Neural cell (in vitro differentiated cells): ENCODE results near the gene SVEP1. TPM values are rescaled to one million over a fixed set of nuclear protein-coding genes. Genes with fewer than 3 reads are reported as not detected.

Source experiments
- H2AFZ ChIP-seq: fragments of 200-600, 300-800 bp; sonication (generic), shearing (Covaris generic); 2 replicates; pipeline ENCODE4 v1.6.0; 2014; ENCODE audit warnings: low read depth, mild to moderate bottlenecking, antibody characterized with exemption, low read length, moderate library complexity
- H3F3A ChIP-seq: fragments of 200-600 bp; shearing (Covaris generic); 2 replicates; pipeline ENCODE4 v1.6.1; 2016; ENCODE audit warnings: mild to moderate bottlenecking, moderate library complexity, mixed read lengths, antibody characterized with exemption, low read length; ENCODE audit not compliant: insufficient read depth, poor library complexity, severe bottlenecking
- H3K27ac ChIP-seq: fragments of 200-600, 300-800 bp; sonication (generic), shearing (Covaris generic); 2 replicates; pipeline ENCODE4 v1.5.1; 2014; ENCODE audit warnings: mild to moderate bottlenecking, low read length, moderate library complexity
- H3K27me3 ChIP-seq: fragments of 300-800, 200-600 bp; sonication (generic), shearing (Covaris generic); 2 replicates; pipeline ENCODE4 v1.6.0; 2014; ENCODE audit warnings: mild to moderate bottlenecking, low read depth, low read length, moderate library complexity; ENCODE audit not compliant: insufficient read depth
- H3K36me3 ChIP-seq: fragments of 300-800, 200-600 bp; sonication (generic), shearing (Covaris generic); 2 replicates; pipeline ENCODE4 v1.5.1; 2014; ENCODE audit warnings: mild to moderate bottlenecking, antibody characterized with exemption, low read length, moderate library complexity; ENCODE audit not compliant: insufficient read depth
- H3K4me2 ChIP-seq: fragments of 300-800, 200-600 bp; sonication (generic), shearing (Covaris generic); 2 replicates; pipeline ENCODE4 v1.6.0; 2014; ENCODE audit warnings: mild to moderate bottlenecking, low read length
- H3K4me3 ChIP-seq: fragments of 300-800, 200-600 bp; sonication (generic), shearing (Covaris generic); 2 replicates; pipeline ENCODE4 v1.5.1; 2014; ENCODE audit warnings: mild to moderate bottlenecking, low read length, moderate library complexity
- H3K79me2 ChIP-seq: fragments of 200-600 bp; shearing (Covaris generic); replicated peaks from 2 replicates; pipeline ENCODE4 v1.6.0; 2014; ENCODE audit warnings: mild to moderate bottlenecking, low read length, moderate library complexity; ENCODE audit not compliant: insufficient read depth
- H3K9ac ChIP-seq: fragments of 300-800, 200-600 bp; sonication (generic), shearing (Covaris generic); 2 replicates; pipeline ENCODE4 v1.6.1; 2016; ENCODE audit warnings: mild to moderate bottlenecking, low read length, mixed read lengths
- H3K9me2 ChIP-seq: fragments of 200-600 bp; shearing (Covaris generic); 2 replicates; pipeline ENCODE4 v1.6.1; 2016; ENCODE audit warnings: mild to moderate bottlenecking, low read length, mixed read lengths; ENCODE audit not compliant: insufficient read depth
- H3K9me3 ChIP-seq: fragments of 200-600, 300-800 bp; sonication (generic), shearing (Covaris generic); 2 replicates; pipeline ENCODE4 v1.6.1; 2016; ENCODE audit warnings: mild to moderate bottlenecking, mixed run types, low read length, moderate library complexity, mixed read lengths
- H4K20me1 ChIP-seq: fragments of 200-600 bp; shearing (Covaris generic); 2 replicates; pipeline ENCODE4 v1.6.1; 2016; ENCODE audit warnings: mild to moderate bottlenecking, mixed run types; ENCODE audit not compliant: insufficient read depth
- CTCF ChIP-seq: fragments of 450-650 bp; IDR thresholded peaks from 2 replicates; pipeline ENCODE4 v1.5.1; 2014; ENCODE audit warnings: antibody characterized with exemption, mild to moderate bottlenecking, moderate library complexity; ENCODE audit not compliant: poor library complexity, severe bottlenecking
- EP300 ChIP-seq: fragments of 450-650 bp; conservative IDR thresholded peaks from 2 replicates; pipeline ENCODE4 v1.6.1; 2014; ENCODE audit warnings: antibody characterized with exemption, mild to moderate bottlenecking, moderate library complexity; ENCODE audit not compliant: poor library complexity, severe bottlenecking
- EZH2 ChIP-seq: fragments of 200-600, 300-800 bp; shearing (Covaris generic), sonication (generic); IDR thresholded peaks from 2 replicates; pipeline ENCODE4 v1.6.1; 2014; ENCODE audit warnings: antibody characterized with exemption, low read length, borderline replicate concordance, mild to moderate bottlenecking; ENCODE audit not compliant: insufficient read depth, poor library complexity, severe bottlenecking
- MXI1 ChIP-seq: fragments of 450-650 bp; conservative IDR thresholded peaks from 2 replicates; pipeline ENCODE4 v1.6.1; 2014; ENCODE audit warnings: antibody characterized with exemption, mild to moderate bottlenecking; ENCODE audit not compliant: poor library complexity, severe bottlenecking
- POLR2AphosphoS5 ChIP-seq: IDR thresholded peaks from 2 replicates; pipeline ENCODE4 v1.6.1; 2012
- RAD21 ChIP-seq: fragments of 450-650 bp; conservative IDR thresholded peaks from 2 replicates; pipeline ENCODE4 v1.6.1; 2014; ENCODE audit warnings: antibody characterized with exemption, mild to moderate bottlenecking, moderate library complexity
- REST ChIP-seq: IDR thresholded peaks from 2 replicates; pipeline ENCODE4 v1.6.1; 2012; ENCODE audit warnings: borderline replicate concordance
- SMC3 ChIP-seq: fragments of 450-650 bp; conservative IDR thresholded peaks from 2 replicates; pipeline ENCODE4 v1.6.1; 2014; ENCODE audit warnings: antibody characterized with exemption, mild to moderate bottlenecking, moderate library complexity; ENCODE audit not compliant: poor library complexity
- TAF1 ChIP-seq: IDR thresholded peaks from 2 replicates; pipeline ENCODE4 v1.6.1; 2012; ENCODE audit warnings: low read depth
- polyA plus RNA-seq: library from polyadenylated mRNA; depleted of rRNA; stranded (reverse); fragments of >200 nt; gene quantifications from 2 replicates; pipeline ENCODE4 v1.2.3, GENCODE V29; 2014

SVEP1 gene
- polyA plus RNA-seq, 1 donor from 2014 or later, result 0.10 TPM

- H3K4me3 ChIP-seq, result no peak overlapping the region
- no peaks in the 10 kb centered on the region for H3K27me3 ChIP-seq
- H4K20me1 ChIP-seq, result no peaks in the 10 kb centered on the region
- H3K9ac ChIP-seq, result no peak overlapping the region
- no peak overlapping the region for H3K27ac ChIP-seq
- H3K9me2 ChIP-seq, result no peaks in the 10 kb centered on the region
- no peaks in the 10 kb centered on the region for H3K9me3 ChIP-seq
- TF ChIP-seq EP300 (no peak), POLR2AphosphoS5 (no peak), EZH2 (no peak), MXI1 (no peak), RAD21 (no peak), CTCF (no peak), REST (no peak), SMC3 (no peak), TAF1 (no peak)
- no peak overlapping the region for H2AFZ ChIP-seq
- H3K79me2 ChIP-seq, result no peaks in the 10 kb centered on the region
- H3K36me3 ChIP-seq, result no peaks in the 10 kb centered on the region
- no peaks in the 10 kb centered on the region for H3F3A ChIP-seq
- no peak overlapping the region for H3K4me2 ChIP-seq
These were observed 168.6 kb downstream of the SVEP1 start for GRCh38 chr9:110410961-110411360.

GRCh38 chr9:110408598-110408997 is 170.9 kb downstream of the SVEP1 start:
- no peaks in the 10 kb centered on the region for H3K9me3 ChIP-seq
- no peaks in the 10 kb centered on the region for H4K20me1 ChIP-seq
- H3K79me2 ChIP-seq, result no peaks in the 10 kb centered on the region
- no peaks in the 10 kb centered on the region for H3K27me3 ChIP-seq
- H3K4me3 ChIP-seq, result no peak overlapping the region
- no peak overlapping the region for H2AFZ ChIP-seq
- no peak for TF ChIP-seq REST
- TF ChIP-seq EZH2, result no peak
- H3K27ac ChIP-seq, result no peak overlapping the region
- H3F3A ChIP-seq, result no peaks in the 10 kb centered on the region
- no peak overlapping the region for H3K9ac ChIP-seq
- no peaks in the 10 kb centered on the region for H3K36me3 ChIP-seq
- no peaks in the 10 kb centered on the region for H3K9me2 ChIP-seq
- H3K4me2 ChIP-seq, result no peak overlapping the region
